Measurements from ENCODE around the gene TCF7L2.

The TCF7L2 gene

DNA sequence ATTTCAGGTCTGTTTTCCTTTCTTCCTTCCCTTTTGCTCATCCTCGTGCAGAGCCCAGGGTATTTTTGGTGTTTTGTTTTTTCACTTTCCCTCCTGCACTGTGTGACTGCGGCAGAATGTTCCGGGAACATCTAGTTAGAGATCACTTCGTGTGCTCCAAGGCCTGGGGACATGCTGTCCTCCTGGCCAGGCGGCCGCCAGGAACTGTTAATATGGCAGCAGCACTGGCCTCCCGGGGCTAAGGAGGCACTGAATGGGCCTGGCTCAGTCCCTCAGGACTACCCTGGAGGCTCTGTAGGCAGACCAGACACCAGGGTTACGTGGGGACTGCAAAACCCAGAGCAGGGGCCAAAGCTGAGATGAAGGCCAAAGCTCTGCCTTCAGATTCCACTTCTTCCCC, 43.1 kb upstream of the TCF7L2 start:
- Histone ChIP-seq H3K27ac (ENCODE audit: low read depth, low read length) (no peak overlapping the region), H3K4me2 (ENCODE audit: low read length) (no peak overlapping the region)

DNA sequence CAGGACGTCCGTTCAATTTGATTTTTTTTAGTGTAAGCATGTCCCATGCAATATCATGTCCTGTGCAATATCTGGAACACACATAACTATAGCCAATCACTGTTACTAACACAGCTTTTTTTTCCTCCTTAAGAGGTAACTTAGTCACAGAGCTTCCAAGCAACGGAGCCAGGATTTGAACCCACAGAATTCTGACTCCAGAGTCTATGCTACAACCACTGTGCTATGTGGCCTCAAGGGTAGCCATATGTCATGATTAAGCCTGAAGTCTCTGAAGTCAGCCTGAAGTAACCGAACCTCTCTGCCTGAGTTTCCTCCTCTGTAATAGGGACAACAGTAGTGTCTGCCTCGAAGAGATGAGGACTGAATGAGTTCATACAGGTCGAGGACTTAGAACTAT, 42.2 kb upstream of the TCF7L2 start:
- Histone ChIP-seq H3K27me3 (ENCODE audit: control insufficient read depth, low read length) (no peaks in the 10 kb centered on the region), H3K4me1 (ENCODE audit: control insufficient read depth, low read length) (no peaks in the 10 kb centered on the region), H3K9me2 (replicated peaks; ENCODE audit: control insufficient read depth, low read length) (no peaks in the 10 kb centered on the region), H3K9me3 (ENCODE audit: control insufficient read depth, insufficient read depth, low read length) (no peaks in the 10 kb centered on the region), H3F3A (ENCODE audit: control insufficient read depth, insufficient read depth) (no peaks in the 10 kb centered on the region), H3K36me3 (ENCODE audit: control insufficient read depth, low read length) (no peaks in the 10 kb centered on the region), H4K20me1 (ENCODE audit: control insufficient read depth, insufficient read depth, low read depth, low read length) (no peaks in the 10 kb centered on the region), H3K79me2 (ENCODE audit: control insufficient read depth, low read length) (no peaks in the 10 kb centered on the region), H3K27ac (ENCODE audit: low read depth, low read length) (no peak overlapping the region), H3K4me2 (ENCODE audit: low read length) (no peak overlapping the region), H3K4me3 (ENCODE audit: low read length) (no peak overlapping the region)
- no peak for TF ChIP-seq EZH2phosphoT487 (IDR thresholded peaks at IDR 0.05; ENCODE audit: borderline replicate concordance, low read length)
- TF ChIP-seq, protein P1, sequence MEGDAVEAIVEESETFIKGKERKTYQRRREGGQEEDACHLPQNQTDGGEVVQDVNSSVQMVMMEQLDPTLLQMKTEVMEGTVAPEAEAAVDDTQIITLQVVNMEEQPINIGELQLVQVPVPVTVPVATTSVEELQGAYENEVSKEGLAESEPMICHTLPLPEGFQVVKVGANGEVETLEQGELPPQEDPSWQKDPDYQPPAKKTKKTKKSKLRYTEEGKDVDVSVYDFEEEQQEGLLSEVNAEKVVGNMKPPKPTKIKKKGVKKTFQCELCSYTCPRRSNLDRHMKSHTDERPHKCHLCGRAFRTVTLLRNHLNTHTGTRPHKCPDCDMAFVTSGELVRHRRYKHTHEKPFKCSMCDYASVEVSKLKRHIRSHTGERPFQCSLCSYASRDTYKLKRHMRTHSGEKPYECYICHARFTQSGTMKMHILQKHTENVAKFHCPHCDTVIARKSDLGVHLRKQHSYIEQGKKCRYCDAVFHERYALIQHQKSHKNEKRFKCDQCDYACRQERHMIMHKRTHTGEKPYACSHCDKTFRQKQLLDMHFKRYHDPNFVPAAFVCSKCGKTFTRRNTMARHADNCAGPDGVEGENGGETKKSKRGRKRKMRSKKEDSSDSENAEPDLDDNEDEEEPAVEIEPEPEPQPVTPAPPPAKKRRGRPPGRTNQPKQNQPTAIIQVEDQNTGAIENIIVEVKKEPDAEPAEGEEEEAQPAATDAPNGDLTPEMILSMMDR (IDR thresholded peaks at IDR 0.05; ENCODE audit: low read depth, low read length, poor library complexity, severe bottlenecking) = no peak

More for the DNA sequence above, 43.1 kb upstream of the TCF7L2 start:
- Histone ChIP-seq H3K4me1 (ENCODE audit: control insufficient read depth, low read length) (no peaks in the 10 kb centered on the region), H3K4me3 (ENCODE audit: low read length) (no peak overlapping the region), H3K9me2 (replicated peaks; ENCODE audit: control insufficient read depth, low read length) (no peaks in the 10 kb centered on the region), H3K27me3 (ENCODE audit: control insufficient read depth, low read length) (no peaks in the 10 kb centered on the region), H3K79me2 (ENCODE audit: control insufficient read depth, low read length) (no peaks in the 10 kb centered on the region), H3K9me3 (ENCODE audit: control insufficient read depth, insufficient read depth, low read length) (no peaks in the 10 kb centered on the region), H3F3A (ENCODE audit: control insufficient read depth, insufficient read depth) (no peaks in the 10 kb centered on the region), H3K36me3 (ENCODE audit: control insufficient read depth, low read length) (no peaks in the 10 kb centered on the region), H4K20me1 (ENCODE audit: control insufficient read depth, insufficient read depth, low read depth, low read length) (no peaks in the 10 kb centered on the region)
- TF ChIP-seq EZH2phosphoT487 (IDR thresholded peaks at IDR 0.05; ENCODE audit: borderline replicate concordance, low read length) = no peak
- TF ChIP-seq, protein P1 (IDR thresholded peaks at IDR 0.05; ENCODE audit: low read depth, low read length, poor library complexity, severe bottlenecking) = no peak

DNA sequence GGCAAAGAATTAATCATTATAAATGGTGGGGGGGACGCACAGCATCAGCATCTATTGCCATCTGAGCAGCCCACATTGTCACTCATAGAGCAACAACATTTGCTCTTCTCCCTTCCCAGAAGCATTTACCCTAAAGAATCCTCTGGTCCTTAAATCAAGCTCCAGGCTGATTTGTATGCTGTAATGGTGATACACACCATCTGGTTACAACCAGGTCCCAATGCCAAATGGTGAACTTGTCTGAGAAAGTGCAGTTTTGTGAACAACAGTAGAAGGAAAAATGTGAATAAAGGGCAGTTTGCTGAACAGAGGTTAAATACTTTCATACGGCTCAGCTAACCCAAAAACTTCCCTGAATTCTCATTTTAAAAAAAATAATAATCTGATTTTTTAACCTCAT, 38.8 kb upstream of the TCF7L2 start:
- H4K20me1 ChIP-seq (ENCODE audit: control insufficient read depth, insufficient read depth, low read depth, low read length) = no peaks in the 10 kb centered on the region
- H3K4me1 ChIP-seq (ENCODE audit: control insufficient read depth, low read length) = no peaks in the 10 kb centered on the region
- H3K9me2 ChIP-seq (replicated peaks; ENCODE audit: control insufficient read depth, low read length) = no peaks in the 10 kb centered on the region
- peaks cover 3% of the 10 kb centered on the region; the same call in 1 of the 2 replicates for H3K27me3 ChIP-seq (ENCODE audit: control insufficient read depth, low read length)
- H3K79me2 ChIP-seq (ENCODE audit: control insufficient read depth, low read length) = no peaks in the 10 kb centered on the region
- H3K36me3 ChIP-seq (ENCODE audit: control insufficient read depth, low read length) = no peaks in the 10 kb centered on the region
- no peaks in the 10 kb centered on the region for H3K9me3 ChIP-seq (ENCODE audit: control insufficient read depth, insufficient read depth, low read length)
- TF ChIP-seq, protein P1 (IDR thresholded peaks at IDR 0.05; ENCODE audit: low read depth, low read length, poor library complexity, severe bottlenecking) = no peak
- TF ChIP-seq EZH2phosphoT487 (IDR thresholded peaks at IDR 0.05; ENCODE audit: borderline replicate concordance, low read length) = no peak
- H3K4me3 ChIP-seq (ENCODE audit: low read length) = no peak overlapping the region
- no peak overlapping the region for H3K4me2 ChIP-seq (ENCODE audit: low read length)
- no peaks in the 10 kb centered on the region for H3F3A ChIP-seq (ENCODE audit: control insufficient read depth, insufficient read depth)
- no peak overlapping the region for H3K27ac ChIP-seq (ENCODE audit: low read depth, low read length)

Data from DOHH2 (cell line).